Measurements from ENCODE around the gene SGMS1.

DNA sequence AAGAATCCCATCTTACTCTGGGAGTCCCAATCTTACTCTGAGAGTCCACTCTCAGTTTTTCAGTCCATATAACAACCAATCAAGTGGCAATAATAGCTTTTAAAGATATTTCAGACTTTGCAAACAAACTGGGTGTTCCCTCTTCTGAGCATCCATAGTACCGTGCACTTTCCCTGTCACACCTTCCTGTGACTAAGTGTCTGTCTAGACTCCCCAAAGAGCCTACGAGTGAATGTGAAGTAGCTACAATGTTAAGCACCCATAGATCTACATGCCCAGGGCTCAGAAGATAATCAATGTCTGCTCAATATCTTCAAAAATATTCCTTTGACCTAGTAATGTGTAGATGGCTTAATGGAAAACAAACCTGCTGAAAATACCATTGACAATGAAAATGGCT is 276.8 kb downstream of the SGMS1 start:
- TF ChIP-seq, protein P1, sequence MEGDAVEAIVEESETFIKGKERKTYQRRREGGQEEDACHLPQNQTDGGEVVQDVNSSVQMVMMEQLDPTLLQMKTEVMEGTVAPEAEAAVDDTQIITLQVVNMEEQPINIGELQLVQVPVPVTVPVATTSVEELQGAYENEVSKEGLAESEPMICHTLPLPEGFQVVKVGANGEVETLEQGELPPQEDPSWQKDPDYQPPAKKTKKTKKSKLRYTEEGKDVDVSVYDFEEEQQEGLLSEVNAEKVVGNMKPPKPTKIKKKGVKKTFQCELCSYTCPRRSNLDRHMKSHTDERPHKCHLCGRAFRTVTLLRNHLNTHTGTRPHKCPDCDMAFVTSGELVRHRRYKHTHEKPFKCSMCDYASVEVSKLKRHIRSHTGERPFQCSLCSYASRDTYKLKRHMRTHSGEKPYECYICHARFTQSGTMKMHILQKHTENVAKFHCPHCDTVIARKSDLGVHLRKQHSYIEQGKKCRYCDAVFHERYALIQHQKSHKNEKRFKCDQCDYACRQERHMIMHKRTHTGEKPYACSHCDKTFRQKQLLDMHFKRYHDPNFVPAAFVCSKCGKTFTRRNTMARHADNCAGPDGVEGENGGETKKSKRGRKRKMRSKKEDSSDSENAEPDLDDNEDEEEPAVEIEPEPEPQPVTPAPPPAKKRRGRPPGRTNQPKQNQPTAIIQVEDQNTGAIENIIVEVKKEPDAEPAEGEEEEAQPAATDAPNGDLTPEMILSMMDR (IDR thresholded peaks at IDR 0.05; ENCODE audit: low read depth, low read length, poor library complexity, severe bottlenecking): no peak
- no peak for TF ChIP-seq EZH2phosphoT487 (IDR thresholded peaks at IDR 0.05; ENCODE audit: borderline replicate concordance, low read length)

All from DOHH2 (cell line).